ENCODE data around the gene NEURL4.
"Not testable (repeated sequence)": the region's sequence is repeated elsewhere in the genome, so short reads cannot be mapped to it uniquely, and the experiment has no call there.

The NEURL4 gene

DNA sequence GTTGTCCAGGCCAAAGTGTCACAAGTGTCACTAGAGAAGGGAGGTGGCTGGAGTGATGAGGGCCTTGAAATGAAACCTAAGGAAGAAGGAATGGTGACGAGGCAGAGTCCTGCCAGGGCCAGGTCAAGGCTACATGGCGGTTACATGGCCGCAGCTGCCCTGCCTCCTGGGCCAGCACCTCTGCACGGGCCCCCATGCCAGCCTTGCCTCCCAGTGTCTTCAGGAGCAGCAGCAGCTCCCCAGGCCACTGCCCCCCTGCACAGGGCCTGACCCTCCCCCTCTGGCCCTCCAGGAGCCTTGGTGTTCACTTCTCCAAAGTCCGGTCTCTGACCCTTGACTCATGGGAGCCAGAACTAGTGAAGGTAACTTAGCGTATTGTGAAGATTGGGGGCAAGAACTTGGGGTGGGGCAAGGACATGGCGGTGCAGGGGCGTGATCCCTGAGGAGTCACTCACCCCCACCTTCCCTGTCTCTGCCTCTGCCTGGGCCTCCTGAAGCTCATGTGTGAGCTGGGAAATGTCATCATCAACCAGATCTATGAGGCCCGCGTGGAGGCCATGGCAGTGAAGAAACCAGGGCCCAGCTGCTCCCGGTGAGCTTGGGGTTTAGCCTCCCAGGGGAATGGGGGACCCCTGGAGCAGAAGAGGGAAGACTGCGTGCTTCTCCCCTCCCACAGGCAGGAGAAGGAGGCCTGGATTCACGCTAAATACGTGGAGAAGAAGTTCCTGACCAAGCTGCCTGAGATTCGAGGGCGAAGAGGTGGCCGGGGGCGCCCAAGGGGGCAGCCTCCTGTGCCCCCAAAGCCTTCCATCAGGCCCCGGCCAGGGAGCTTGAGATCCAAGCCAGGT, 18.7 kb upstream of the NEURL4 start:
- no peak for DNase-seq (ENCODE audit: low read depth)

DNA sequence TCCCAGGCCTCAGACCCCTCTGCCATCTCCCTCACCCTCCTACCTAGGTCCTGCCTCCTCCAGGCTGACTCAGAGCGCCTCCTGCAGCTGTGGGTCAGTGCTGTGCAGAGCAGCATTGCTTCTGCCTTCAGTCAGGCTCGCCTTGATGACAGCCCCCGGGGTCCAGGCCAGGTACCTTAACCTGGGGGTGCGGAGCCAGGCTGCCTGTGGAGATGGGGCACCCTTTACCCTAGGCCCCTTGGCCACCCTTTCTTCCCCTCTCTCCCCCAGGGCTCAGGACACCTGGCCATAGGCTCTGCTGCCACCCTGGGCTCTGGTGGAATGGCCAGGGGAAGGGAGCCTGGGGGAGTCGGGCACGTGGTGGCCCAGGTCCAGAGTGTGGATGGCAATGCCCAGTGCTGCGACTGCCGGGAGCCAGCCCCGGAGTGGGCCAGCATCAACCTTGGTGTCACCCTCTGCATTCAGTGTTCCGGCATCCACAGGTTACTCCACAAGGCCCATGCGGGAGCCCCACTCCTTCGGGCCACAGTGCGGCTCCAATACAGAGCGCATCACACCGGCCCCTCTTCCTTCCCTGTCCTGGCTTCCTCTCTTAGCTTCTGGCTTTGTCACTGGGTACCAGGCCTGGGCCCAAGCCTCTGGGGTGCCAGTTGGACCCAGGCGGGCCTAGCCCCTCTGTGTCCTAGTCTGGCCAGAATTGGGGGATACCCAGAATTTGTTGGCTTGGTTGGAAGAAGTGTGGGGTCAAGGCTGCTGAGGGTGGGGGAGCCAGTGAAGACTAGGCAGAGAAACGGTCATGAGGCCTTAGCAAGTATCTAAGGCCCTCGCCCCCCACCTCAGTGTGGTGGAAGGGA, 17.9 kb upstream of the NEURL4 start:
- no peak for DNase-seq (ENCODE audit: low read depth)

DNA sequence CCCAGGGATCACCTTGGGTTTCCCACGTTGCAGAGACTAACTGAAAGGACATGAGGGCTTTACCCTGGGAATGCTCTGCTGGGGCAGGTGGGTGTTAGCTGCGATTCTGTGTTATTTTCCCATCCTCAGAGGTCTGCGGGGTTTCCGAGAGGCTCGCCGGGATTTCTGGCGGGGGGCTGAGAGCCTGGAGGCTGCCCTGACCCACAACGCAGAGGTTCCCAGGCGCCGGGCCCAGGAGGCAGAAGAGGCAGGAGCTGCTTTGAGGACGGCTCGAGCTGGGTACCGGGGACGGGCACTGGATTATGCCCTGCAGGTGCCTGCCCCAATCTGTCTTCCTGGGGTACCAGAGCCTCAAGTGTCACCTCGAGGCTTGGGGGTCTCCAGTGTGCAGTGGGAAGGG, 14.1 kb upstream of the NEURL4 start:
- DNase-seq (ENCODE audit: low read depth), result no peak

DNA sequence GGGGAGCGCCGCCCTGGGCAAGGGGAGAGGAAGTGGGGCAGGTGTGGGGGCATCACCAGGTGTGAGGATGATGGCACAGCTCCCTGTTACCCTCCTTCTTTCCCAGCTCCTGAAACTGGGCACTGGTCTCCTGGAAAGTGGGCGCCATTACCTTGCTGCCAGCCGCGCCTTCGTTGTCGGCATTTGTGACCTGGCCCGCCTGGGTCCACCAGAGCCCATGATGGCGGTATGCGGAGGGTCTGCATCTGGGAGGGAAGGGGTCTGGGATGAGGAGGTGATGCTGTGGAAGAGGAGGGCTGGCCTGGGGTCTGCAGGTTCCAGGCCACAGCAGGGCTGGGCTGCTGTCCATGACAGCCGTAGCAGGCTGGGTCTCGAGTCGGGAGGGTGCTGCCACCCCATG, 12.7 kb upstream of the NEURL4 start:
- DNase-seq (ENCODE audit: low read depth), result no peak

DNA sequence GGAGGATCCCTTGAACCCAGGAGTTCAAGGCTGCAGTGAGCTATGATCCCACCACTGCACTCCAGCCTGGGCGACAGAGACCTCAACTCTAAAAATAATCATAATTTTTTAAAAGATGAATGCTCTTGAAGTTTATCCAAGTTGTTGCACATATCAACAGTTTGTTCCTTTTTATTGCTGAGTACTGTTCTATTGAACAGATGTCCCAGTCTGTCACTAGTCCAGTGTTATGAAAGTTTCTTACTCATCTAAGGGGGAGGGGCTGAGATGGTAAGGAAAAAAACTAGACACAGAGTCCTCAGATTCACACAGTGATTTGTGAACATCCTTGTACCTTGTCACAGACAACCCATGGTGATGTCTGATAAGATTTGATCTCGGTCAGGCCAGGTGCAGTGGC, 11.0 kb upstream of the NEURL4 start:
- no peak for DNase-seq (ENCODE audit: low read depth)

DNA sequence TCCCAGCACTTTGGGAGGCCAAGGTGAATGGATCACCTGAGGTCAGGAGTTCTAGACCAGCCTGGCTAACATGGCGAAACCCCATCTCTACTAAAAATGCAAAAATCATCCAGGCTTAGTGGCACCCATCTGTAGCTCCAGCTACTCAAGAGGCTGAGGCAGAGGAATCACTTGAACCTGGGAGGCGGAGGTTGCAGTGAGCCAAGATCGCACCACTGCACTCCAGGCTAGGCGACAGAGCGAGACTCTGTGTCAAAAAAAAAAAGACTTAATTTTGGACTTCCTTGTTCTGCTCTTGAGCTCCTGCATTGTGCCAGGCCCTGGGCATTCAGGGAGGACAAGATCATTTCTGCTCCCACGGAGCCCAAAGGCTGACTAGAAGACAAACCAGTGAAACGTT, 8.5 kb upstream of the NEURL4 start:
- DNase-seq (ENCODE audit: low read depth), result not testable (repeated sequence)

DNA sequence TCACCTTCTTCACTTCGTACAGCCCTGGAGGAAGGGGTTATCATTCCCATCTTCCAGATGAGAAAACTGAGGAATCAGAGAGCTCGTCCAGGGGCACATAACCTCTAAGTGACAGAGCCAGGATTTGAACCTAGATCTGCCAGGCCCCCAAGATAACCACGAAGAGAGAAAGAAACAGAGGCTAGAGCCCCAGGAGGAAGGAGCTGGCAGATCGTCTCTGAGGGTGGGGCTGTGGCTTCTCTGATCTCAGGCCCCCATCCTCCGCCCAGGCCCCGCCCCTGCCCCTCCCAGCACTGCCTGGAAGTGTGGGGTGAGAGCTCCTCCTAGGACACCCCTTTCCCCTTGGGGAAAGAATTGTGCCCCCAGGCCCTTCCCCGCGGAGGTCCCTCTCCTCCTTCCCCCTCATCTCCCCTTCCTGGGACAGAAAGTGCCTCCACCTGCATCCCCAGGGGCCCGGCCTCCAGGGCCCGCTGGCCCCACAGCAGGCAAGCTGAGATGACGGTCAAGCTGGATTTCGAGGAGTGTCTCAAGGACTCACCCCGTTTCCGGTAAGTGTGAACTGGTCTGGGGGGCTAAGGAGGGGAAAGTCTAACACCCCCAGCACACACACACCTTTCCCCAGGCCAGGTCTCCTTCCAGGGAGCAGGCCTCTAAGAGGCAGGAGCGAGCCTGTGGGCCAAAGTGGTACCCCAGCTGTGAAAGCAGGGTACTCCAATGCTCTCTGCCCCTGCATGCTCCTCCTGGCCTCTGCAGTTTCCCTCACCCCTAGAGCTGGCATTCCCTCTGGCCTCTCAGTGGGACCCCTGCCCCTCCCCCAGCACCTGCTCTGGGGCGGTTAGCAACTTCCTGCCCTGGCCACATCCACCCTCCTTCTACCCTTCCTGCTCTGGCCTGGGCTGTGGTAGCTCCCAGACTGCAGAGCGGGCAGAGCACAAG, 7.4 kb upstream of the NEURL4 start, which contains the start of gene ACAP1:
Gene ACAP1 (plus strand): TSS at position 290 of the 936 bp plus-strand sequence. CDS start 206 bp downstream, at position 496.
- DNase-seq (ENCODE audit: low read depth), result no peak

DNA sequence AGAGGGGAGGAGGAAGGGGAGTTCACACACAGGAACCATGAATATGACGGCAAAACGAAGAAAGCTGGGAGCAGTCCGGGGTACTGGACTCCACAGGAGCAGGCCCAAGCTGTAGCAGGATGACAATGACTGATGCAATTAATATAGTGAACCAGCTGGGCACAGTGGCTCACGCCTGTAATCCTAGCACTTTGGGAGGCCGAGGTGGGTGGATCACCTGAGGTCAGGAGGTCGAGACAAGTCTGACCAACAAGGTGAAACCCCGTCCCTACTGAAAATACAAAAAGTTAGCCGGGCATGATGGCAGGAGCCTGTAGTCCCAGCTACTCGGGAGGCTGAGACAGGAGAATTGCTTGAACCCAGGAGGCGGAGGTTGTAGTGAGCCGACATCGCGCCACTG, 6.6 kb upstream of the NEURL4 start:
- DNase-seq (ENCODE audit: low read depth), result not testable (repeated sequence)

DNA sequence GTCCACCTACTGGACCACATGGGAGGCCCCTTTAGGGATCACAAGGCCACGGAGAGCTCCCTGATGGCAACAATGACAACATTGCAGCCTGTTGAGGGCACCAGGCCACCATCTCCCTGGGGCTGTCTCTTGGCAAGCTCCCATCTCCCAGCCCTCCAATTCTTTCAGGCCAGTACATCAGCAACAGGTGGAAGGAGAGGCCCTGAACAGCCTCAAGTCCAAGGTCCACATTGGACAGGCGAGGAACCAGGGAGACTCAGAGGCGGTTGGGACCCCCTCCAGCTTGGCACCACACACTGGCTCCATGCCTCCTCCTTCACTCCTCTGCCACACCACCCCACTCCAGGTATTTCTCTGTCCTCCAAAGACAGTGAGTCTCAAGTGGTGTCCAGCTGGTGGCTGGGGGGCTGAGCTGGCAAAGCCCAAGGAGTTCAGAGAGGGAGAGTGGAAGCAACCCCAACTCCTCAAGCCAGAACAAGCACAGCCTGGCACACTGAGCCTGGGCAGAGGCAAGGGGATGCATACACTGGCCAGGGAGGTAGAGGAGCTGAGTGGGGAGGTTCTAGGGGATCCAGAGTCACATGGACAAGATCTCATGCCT, 5.9 kb upstream of the NEURL4 start:
- DNase-seq (ENCODE audit: low read depth), result no peak

DNA sequence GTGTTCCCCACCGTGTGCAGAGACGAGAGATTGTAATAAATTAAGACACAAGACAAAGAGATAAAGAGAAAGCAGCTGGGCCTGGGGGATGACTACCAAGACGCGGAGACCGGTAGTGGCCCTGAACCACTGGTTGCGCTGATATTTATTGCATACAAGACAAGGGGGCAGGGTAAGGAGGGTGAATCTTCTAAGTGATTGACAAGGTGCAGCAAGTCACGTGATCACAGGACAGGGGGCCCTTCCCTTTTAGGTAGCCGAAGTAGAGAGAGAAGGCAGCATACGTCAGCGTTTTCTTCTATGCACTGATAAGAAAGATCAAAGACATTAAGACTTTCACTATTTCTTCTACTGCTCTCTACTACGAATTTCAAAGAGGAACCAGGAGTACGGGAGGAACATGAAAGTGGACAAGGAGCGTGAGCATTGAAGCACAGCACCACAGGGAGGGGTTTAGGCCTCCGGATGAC, 3.5 kb upstream of the NEURL4 start:
- not testable (repeated sequence) for DNase-seq (ENCODE audit: low read depth)

DNA sequence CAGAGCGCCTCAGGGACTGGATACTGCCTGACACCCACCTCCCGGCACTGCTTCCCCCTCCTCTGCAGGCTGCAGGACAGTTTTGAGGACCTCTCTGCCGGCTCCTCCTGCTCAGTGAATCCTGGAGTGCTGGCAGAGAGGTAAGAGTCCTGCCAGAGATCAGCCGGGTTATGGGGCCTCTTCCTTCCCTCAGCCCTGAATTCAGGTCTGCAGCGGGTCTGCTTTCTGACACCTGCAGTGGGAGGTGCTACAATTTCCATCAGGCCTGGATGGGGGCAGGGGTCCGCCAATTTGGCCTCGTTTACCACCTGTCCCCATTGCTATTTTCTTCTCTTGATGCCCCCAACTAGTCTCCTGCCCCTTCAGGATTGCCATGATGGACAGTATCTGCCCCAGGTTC, 3.0 kb upstream of the NEURL4 start:
- no peak for DNase-seq (ENCODE audit: low read depth)

DNA sequence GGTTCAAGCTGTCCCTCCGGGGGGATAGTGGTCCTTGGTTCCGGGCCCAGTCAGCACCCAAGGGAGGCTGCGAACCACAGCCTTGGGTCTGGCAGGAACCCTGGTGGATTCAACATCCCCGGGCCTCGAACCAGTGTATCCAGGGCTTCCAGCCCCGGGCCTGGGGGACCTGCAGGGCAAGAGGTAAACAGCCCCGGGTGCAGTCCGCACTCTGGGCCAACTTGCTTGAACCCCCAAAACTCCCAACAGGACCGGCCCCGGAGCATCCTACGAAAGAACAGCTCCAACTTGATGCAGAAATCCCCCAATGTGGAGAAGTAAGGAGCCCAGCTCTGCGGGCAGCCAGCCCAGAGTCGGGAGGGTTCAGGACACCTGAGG, 1.5 kb upstream of the NEURL4 start:
- DNase-seq (ENCODE audit: low read depth), result no peak

DNA sequence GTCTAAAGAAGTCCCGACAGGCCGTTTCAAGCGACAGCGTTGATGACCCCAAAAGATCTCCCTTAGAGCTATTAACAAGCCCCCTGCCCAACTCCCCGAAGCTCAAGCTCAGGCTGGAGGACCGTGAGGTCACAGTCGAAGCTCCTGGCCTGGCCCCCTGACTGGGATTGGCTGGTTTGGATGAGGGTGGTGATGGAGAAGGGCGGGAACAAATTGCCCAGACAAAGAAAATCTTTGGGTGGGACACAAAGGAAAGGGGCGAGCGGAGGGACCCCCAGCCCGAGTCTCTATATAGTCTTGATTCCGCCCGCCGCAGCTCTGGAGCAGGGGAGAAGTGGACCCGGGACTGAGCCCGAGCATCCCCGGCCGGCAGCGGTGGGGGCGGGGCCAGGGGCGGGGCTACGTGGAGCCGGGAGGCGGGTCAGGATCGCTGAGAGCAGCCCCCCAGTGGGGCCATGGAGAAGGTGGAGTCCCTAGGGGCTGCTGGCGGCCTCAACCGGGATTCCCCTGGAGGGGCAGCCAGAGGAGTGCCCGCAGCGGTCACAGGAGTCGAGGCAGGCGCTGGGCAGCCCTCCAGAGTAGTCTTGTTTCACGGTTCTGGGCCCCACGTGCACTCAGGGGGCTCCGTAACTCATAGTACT, 982 bp upstream of the NEURL4 start:
- no peak for DNase-seq (ENCODE audit: low read depth)

DNA sequence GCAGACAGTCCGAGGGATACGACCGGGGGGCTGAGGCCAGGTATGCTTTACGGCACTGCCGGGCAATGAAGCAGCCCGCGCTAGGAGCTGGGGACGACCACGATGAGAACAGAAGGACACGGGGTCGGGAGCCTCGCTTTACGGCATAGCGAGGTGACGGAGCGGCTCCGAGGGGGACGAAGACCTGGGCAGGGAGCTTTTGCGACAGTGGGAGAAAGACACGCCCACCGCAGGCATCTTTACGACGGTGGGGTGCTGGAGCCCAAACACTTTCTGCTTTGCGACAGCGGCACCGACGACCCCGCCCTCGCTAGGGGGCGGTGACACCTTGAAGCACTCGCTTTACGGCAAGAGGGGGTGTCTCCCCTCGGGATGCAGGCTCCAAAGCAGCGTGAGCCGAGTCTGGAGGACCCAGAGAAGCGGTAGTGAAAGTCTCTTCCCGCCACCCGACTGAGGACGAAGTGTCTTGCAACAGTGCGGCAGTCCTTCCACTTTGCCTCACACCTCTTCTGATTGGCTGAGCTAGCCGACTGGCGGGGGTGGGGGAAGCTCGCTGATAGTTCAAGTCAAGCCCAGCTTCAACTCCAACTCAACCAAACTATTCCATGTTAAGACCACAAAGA, 350 bp upstream of the NEURL4 start:
- DNase-seq (ENCODE audit: low read depth), result peak; percentile 97

DNA sequence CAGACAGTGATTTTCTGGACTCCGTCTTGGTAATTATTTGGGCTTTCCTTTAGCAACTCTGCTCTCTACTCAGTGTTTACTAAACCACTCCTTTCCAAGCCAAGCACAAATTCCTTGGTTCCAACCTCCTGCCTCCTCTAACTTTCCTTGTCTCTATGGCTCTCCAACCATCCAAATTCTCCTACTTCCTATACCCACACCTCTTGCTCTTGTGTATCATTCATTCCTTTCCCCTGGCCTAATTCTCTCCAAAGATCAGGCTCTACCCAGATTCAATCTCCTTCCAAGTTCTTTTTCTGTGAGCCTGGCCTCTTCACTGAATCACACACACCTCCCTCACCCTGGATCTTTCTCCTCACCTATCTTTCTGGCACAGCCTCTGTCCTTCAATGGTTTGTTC, 1.1 kb downstream of the NEURL4 start:
- DNase-seq (ENCODE audit: low read depth), result no peak

DNA sequence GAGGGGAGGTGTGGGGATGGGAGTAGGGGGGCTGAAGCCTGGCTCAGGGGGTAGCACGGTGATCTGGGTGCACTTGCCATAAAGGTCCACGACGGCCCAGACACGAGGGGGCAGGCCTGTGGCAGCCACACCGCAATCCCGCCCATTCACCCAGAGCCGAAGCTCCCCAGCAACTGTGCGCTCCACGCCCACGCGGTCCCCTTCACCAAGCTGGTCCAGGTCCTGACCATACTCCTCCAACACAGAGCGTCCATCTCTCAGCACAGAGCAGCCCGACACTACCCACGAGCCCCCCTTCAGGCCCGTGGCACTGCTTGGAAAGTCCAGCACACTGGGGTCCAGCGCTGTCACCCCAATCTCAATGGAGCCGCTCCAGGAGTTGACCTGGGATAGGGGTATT, 1.6 kb downstream of the NEURL4 start:
- DNase-seq (ENCODE audit: low read depth), result no peak

DNA sequence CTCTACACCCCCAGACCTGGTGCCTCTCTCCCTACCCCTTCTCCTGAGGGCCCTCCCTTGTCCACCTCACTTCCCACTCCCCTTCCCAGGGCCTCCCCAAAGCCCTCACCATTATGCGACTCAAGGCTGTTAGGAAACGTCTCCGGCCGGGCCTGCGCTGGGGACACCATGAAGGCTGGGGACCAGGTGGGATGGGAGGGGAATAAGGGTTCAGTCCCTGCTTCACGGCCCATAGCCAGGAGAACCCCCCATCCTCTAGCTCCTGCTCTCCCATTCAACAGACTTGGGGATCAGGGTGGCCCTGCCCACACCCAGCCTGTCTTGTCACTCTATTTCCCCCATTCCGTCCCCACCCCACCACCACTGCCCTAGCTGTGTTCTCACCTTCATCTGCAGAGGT, 2.1 kb downstream of the NEURL4 start:
- no peak for DNase-seq (ENCODE audit: low read depth)

DNA sequence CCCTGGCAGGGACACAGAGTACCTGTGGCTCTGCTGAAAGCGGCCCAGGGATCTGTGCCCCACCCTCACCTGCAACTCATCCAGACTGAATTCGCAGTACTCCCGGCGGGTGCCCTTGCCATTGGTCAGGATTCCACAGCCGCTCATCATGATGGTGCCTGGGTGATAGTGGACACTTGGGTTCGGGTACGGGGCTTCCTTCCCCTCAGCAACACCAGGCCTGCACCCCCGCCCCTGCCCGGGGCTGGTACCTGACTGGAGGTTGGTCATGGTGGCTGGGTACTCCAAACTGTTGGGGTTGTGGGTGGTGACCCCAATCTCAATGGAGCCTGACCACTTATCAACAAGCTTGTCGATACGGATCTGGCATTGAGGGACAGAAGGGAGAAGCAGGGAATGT, 2.9 kb downstream of the NEURL4 start:
- DNase-seq (ENCODE audit: low read depth), result no peak

DNA sequence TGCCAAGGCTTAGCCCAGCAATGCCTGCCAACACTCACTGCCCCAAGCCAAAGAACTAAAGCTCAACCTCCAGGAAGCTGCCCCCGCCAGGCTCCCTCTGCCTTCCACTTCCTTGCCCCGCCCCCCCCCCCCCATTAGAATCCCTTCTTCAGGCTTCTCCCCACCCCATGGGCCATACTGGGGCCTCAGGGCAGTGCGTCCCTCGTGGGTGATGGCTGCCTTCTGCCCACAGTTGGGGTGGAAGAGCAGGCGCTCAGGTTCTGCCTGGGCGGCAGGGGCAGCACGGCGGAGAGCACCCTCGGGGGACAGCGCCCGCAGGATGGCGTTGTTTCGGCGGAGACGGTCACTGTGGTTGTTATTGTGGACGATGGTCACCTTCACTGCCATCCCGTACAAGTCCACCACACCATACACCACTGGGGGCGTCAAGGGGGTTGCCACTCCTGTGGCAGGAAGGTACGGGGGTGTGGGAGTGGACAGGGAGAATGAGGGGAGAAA, 4.1 kb downstream of the NEURL4 start:
- DNase-seq (ENCODE audit: low read depth), result no peak

DNA sequence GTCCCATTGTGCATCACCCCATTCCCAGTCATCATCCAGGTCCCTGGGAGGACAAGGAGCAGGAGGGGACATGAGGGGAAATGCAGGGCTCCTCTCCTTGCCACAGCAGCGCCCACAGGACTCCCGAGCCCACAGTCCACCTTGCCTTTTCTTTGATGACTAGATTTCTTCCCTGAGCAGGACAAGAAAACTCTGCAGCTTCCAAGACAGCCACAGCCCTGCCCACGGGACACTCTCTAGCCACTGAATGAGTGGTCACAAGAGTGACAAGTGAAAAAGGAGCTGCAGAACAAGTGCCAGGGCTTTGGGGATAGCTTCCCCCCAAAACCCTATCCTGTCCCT, 4.7 kb downstream of the NEURL4 start:
- DNase-seq (ENCODE audit: low read depth), result no peak
